PC-9 (cell line): ENCODE data around the gene ZNF491. TPM values are rescaled to one million over a fixed set of nuclear protein-coding genes. Genes with fewer than 3 reads are reported as not detected.

Experiments used
- BruUV-seq: library from RNA; stranded (reverse); fragments of 400-500 nt; replicated peaks from 2 replicates; lab custom pipeline; 2021; lab: Mats Ljungman, UMichigan
- CTCF ChIA-PET: fragments of 300-600 bp; sonication (Branson Sonifier 250); formaldehyde crosslinking; loops from one replicate; lab custom pipeline; 2022; ENCODE audit warnings: antibody characterized with exemption; lab: Charles Lee
- POLR2A ChIA-PET: fragments of 300-600 bp; sonication (Branson Sonifier 250); formaldehyde crosslinking; loops from one replicate; lab custom pipeline; 2022; ENCODE audit warnings: antibody characterized with exemption; ENCODE audit not compliant: unreplicated experiment; lab: Charles Lee
- DNase-seq, 2 experiments: peaks; one replicate each; pipeline versions ENCODE4 v3.0.0 to v3.0.0-alpha.2; 2015 to 2022; ENCODE audit warnings: mixed read lengths in 1 of 2
- H2AFZ ChIP-seq: fragments of 200-600 bp; sonication (generic); 2 replicates; pipeline ENCODE4 v1.8.1; 2017; ENCODE audit warnings: antibody characterized with exemption
- H3F3A ChIP-seq: fragments of 200-600 bp; sonication (generic); 2 replicates; pipeline ENCODE4 v1.8.1; 2017; ENCODE audit warnings: antibody characterized with exemption, mild to moderate bottlenecking, low read depth; ENCODE audit not compliant: insufficient read depth
- H3K27ac ChIP-seq: fragments of 200-600 bp; sonication (generic); 2 replicates; pipeline ENCODE4 v1.6.1; 2016; ENCODE audit warnings: mixed run types
- H3K27me3 ChIP-seq: fragments of 200-600 bp; sonication (generic); 2 replicates; pipeline ENCODE4 v1.6.1; 2016; ENCODE audit warnings: low read depth, mixed run types; ENCODE audit not compliant: insufficient read depth
- H3K36me3 ChIP-seq: fragments of 200-600 bp; sonication (generic); 2 replicates; pipeline ENCODE4 v1.6.1; 2016; ENCODE audit warnings: low read depth, mixed run types
- H3K4me1 ChIP-seq: fragments of 200-600 bp; sonication (generic); replicated peaks from 2 replicates; pipeline ENCODE4 v1.6.1; 2016; ENCODE audit warnings: mixed run types; ENCODE audit not compliant: insufficient read depth
- H3K4me2 ChIP-seq: fragments of 200-600 bp; sonication (generic); 2 replicates; pipeline ENCODE4 v1.6.1; 2017; ENCODE audit warnings: mixed run types
- H3K4me3 ChIP-seq: fragments of 200-600 bp; sonication (generic); 2 replicates; pipeline ENCODE4 v1.6.1; 2016; ENCODE audit warnings: mixed run types
- H3K79me2 ChIP-seq: fragments of 200-600 bp; sonication (generic); 2 replicates; pipeline ENCODE4 v1.6.1; 2017; ENCODE audit warnings: low read depth, mixed run types
- H3K9me2 ChIP-seq: fragments of 200-600 bp; sonication (generic); 2 replicates; pipeline ENCODE4 v1.8.1; 2017; ENCODE audit warnings: mild to moderate bottlenecking; ENCODE audit not compliant: insufficient read depth
- H3K9me3 ChIP-seq: fragments of 200-600 bp; sonication (generic); 2 replicates; pipeline ENCODE4 v1.8.1; 2016; ENCODE audit warnings: low read depth; ENCODE audit not compliant: insufficient read depth
- H4K20me1 ChIP-seq: fragments of 200-600 bp; sonication (generic); 2 replicates; pipeline ENCODE4 v1.8.1; 2017; ENCODE audit not compliant: insufficient read depth
- EZH2 ChIP-seq: fragments of 200-600 bp; sonication (generic); IDR thresholded peaks from 2 replicates; pipeline ENCODE4 v1.8.0; 2017; ENCODE audit warnings: antibody characterized with exemption, low read depth
- intact Hi-C: fragments of 100-400 bp; cut with micrococcal nuclease; formaldehyde crosslinking; loops from one replicate; pipeline ENCODE4 v1.10.0; 2022; ENCODE audit not compliant: unreplicated experiment
- total RNA-seq: library from RNA; stranded (reverse); gene quantifications from 2 replicates; pipeline ENCODE4 v1.2.3, GENCODE V29; 2021
- TF ChIP-seq, protein P1 (sequence below): fragments of 200-600 bp; sonication (generic); conservative IDR thresholded peaks from 2 replicates; pipeline ENCODE4 v1.6.1; 2017; ENCODE audit warnings: mixed run types, antibody characterized with exemption, mild to moderate bottlenecking, moderate library complexity

ZNF491 gene
- total RNA-seq, 1 experiment from 2014 or later, result not detected

DNA sequence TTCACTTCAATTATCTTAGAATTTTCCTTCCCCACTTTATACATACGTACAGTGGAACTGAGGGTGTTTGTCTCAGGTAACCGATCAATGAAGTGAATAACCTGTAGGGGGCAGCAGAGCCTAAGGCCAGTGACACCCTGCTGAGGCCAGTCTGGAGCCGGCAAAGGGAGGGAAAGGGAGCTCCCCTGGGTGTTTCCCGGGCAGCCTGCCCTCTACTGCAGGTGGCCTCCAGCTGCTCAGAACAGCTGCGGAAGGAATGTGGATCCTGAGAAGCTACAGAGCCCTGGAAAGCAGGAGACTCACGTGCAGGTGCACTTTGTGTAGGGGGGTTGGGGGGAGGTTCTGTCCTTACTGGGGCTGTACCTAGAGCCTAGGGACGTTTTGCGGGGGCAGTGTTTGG lies 832 bp upstream of the ZNF491 start:
- H3K36me3 ChIP-seq, result no peaks in the 10 kb centered on the region
- peaks cover 5% of the 10 kb centered on the region; the same call in 1 of the 2 replicates for H3F3A ChIP-seq
- H3K4me2 ChIP-seq, result no peak overlapping the region
- no peak overlapping the region for H3K4me3 ChIP-seq
- ChIA-PET POLR2A (no interaction called here), CTCF (interaction anchor here (0.5 to 1.4 kb wide), 14 partner anchors 11 to 874 kb away, joined by 3 to 8 read pairs (median 5); partner anchors contain the start of gene ZNF20)
- H3K9me2 ChIP-seq, result no peaks in the 10 kb centered on the region
- H3K27me3 ChIP-seq, result no peaks in the 10 kb centered on the region
- H3K4me1 ChIP-seq, result no peaks in the 10 kb centered on the region
- intact Hi-C loops, result loop anchor here (1.0 to 5.0 kb wide), 5 partner anchors 60 to 343 kb away; partner anchors contain the start of gene ZNF20
- TF ChIP-seq, protein P1, sequence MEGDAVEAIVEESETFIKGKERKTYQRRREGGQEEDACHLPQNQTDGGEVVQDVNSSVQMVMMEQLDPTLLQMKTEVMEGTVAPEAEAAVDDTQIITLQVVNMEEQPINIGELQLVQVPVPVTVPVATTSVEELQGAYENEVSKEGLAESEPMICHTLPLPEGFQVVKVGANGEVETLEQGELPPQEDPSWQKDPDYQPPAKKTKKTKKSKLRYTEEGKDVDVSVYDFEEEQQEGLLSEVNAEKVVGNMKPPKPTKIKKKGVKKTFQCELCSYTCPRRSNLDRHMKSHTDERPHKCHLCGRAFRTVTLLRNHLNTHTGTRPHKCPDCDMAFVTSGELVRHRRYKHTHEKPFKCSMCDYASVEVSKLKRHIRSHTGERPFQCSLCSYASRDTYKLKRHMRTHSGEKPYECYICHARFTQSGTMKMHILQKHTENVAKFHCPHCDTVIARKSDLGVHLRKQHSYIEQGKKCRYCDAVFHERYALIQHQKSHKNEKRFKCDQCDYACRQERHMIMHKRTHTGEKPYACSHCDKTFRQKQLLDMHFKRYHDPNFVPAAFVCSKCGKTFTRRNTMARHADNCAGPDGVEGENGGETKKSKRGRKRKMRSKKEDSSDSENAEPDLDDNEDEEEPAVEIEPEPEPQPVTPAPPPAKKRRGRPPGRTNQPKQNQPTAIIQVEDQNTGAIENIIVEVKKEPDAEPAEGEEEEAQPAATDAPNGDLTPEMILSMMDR, result peak; percentile 93
- TF ChIP-seq EZH2, result no peak
- H2AFZ ChIP-seq, result no peak overlapping the region
- no peak overlapping the region for H3K27ac ChIP-seq
- H4K20me1 ChIP-seq, result no peaks in the 10 kb centered on the region
- H3K9me3 ChIP-seq, result no peaks in the 10 kb centered on the region
- no TSS peak for BruUV-seq
- peak; percentile 76 to 82 for DNase-seq
- no peaks in the 10 kb centered on the region for H3K79me2 ChIP-seq

DNA sequence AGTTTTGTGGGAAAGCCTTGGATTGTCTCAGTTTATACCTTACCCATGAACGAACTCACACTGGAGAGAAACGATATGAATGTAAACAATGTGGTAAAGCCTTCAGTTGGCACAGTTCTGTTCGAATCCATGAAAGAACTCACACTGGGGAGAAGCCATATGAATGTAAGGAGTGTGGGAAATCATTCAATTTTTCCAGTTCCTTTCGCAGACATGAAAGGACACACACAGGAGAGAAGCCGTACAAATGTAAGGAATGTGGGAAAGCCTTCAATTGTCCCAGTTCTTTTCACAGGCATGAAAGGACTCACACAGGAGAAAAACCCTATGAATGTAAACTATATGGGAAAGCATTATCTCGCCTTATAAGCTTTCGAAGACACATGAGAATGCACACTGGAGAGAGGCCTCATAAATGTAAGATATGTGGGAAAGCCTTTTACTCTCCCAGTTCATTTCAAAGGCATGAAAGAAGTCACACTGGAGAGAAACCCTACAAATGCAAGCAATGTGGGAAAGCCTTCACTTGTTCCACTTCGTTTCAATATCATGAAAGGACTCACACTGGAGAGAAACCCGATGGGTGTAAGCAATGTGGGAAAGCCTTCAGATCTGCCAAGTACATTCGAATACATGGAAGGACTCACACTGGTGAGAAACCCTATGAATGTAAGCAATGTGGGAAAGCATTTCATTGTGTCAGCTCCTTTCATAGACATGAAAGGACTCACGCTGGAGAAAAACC lies 8.2 kb downstream of the ZNF491 start:
- CTCF ChIA-PET, result no interaction called here
- peaks cover 32% of the 10 kb centered on the region for H3K9me3 ChIP-seq

DNA sequence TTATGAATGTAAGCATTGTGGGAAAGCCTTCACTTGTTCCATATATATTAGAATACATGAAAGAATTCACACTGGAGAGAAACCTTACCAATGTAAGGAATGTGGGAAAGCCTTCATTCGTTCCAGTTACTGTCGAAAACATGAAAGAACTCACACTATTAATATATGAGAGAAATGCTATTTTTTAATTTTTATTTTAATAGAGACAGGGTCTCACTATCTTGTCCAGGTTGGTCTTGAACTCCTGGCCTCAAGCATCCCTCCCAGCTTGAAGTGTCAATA lies 8.7 kb downstream of the ZNF491 start:
- no peak for TF ChIP-seq EZH2
- TF ChIP-seq, protein P1, result no peak
- Histone ChIP-seq H3K36me3 (no peaks in the 10 kb centered on the region), H3K9me2 (no peaks in the 10 kb centered on the region), H3K27ac (no peak overlapping the region), H3K4me3 (no peak overlapping the region), H3K9me3 (peaks cover 32% of the 10 kb centered on the region), H3K27me3 (no peaks in the 10 kb centered on the region), H3K79me2 (no peaks in the 10 kb centered on the region), H3K4me2 (no peak overlapping the region), H4K20me1 (no peaks in the 10 kb centered on the region), H2AFZ (no peak overlapping the region), H3F3A (no peaks in the 10 kb centered on the region), H3K4me1 (no peaks in the 10 kb centered on the region)
- no TSS peak for BruUV-seq
- POLR2A ChIA-PET, result interaction anchor here (0.6 kb wide), 1 partner anchor 112 kb away, joined by 3 read pairs; no protein-coding TSS in a partner anchor
- CTCF ChIA-PET, result no interaction called here
- intact Hi-C loops, result no loop called here
- no peak for DNase-seq

More for the DNA sequence above, 8.2 kb downstream of the ZNF491 start:
- BruUV-seq, result no TSS peak
- POLR2A ChIA-PET, result no interaction called here
- DNase-seq, result no peak
- Histone ChIP-seq H3K4me3 (no peak overlapping the region), H3K79me2 (no peaks in the 10 kb centered on the region), H3K4me1 (no peaks in the 10 kb centered on the region), H3K27ac (no peak overlapping the region), H4K20me1 (no peaks in the 10 kb centered on the region), H3K9me2 (no peaks in the 10 kb centered on the region), H3F3A (no peaks in the 10 kb centered on the region), H3K27me3 (no peaks in the 10 kb centered on the region), H3K36me3 (no peaks in the 10 kb centered on the region), H3K4me2 (no peak overlapping the region), H2AFZ (no peak overlapping the region; the same call in 1 of the 2 replicates)
- TF ChIP-seq EZH2, result no peak
- TF ChIP-seq, protein P1, result no peak
- intact Hi-C loops, result no loop called here
